GM18507 (cell line): ENCODE data around the gene HMGN1.
"Not testable (repeated sequence)": the region's sequence is repeated elsewhere in the genome, so short reads cannot be mapped to it uniquely, and the experiment has no call there.

ENCODE experiments used
- DNase-seq: peaks from one replicate; pipeline ENCODE4 v3.0.0; 2011; ENCODE audit warnings: low read depth; ENCODE audit not compliant: insufficient read length; ENCODE audit errors: extremely low spot score
- FAIRE-seq: peaks from 2 replicates; lab custom pipeline; 2011; peaks lifted over from hg19 to GRCh38; lab: Jason Lieb, UNC

The HMGN1 gene, protein sequence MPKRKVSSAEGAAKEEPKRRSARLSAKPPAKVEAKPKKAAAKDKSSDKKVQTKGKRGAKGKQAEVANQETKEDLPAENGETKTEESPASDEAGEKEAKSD

DNA sequence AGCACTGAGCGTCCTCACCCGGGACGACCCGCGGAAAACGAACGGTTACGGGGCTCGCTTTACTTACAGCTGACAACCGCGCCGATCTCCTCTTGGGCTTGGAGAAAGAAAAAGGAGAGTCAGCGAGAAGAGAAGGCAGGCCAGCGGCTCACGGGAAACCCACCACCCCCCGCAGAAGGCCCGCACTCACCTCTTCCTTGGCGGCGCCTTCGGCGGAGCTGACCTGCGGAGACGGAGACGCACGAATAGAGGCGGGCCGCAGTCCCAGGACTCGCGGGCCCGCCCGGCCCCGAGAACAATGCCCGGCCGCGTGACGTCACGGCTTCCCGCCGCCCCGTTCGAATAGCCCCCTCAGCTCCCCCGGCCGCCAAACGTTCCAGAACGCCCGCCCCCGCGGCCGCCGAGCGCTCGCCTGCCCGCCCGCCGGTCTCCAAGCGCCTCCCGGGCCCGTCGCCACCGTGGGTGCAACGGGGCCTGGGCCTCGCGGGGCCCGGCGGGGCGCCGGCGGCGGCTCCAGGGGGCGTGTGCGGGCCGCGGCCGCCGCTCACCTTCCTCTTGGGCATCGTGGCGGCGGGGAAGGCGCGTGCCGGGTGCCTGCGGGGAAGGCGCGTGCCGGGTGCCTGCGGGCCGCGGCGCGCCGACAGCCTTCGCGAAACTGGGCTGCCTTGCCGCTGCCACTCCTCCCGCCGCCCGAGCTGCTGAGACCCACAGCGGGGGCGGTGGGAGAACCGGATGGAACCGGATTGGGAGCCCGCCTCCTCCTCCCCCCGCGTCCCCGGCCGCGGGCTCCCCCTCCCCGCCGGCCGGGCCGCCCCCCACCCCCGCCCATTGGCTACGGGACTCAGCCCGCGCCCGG, at the start of gene HMGN1:
Gene HMGN1 (minus strand): TSS at position 734 of the 856 bp plus-strand sequence. CDS start 171 bp downstream, at position 563.
- FAIRE-seq (peak; percentile 44), DNase-seq (peak; percentile 37)

DNA sequence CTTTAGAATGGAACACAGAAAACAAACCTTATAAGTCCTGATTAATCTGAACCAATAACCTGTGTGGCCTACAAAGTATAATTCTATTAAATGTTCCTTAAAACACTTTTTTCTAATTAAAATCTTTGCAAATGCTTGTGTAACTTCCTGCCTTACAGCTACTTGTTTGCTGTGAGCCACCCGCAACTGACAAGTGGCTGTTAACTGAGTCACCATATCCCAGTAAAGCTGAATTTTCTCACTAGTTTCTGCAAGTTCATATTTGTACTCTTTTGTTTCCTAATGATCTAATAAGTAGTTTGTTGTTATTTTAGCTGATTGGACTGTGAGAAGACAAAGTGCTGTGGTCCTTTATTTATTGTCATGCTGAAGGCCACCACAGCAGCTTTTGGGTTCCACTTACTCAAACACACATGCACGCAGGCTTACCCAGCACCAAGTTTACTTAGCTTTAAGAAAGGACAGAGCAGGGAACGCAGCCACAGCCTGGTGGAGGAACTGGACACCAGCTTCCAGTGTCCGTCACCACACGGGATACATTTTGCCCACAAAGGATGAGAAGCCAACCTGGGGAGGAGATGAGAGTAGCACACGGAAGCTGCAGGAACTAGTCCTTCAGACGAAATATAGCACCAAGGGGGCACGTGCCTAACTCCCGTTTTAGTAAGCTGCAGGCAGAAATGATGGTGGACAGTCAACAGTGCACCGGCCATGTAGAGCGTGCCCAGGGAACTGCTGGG, 48.9 kb upstream of the HMGN1 start:
- DNase-seq (no peak), FAIRE-seq (no peak)

DNA sequence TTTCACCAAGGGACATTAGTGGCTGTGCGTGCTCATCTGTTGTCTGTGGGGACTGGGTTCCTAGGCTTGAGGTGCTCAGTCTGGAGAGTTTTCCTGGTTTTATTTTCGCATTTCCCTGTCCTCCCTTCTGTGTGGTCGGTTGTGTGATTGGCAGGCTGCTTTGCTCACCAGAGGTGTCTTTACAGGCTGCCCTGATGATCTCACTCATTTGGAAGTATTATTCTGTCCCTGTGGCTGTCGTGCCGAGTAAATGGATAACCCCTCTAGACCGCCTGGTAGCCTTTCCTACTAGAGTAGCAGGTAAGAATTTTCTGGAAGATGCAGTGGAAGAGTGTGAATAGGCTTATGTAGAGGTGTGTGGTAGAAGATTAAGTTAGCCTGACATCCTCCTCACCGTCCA, 44.1 kb upstream of the HMGN1 start:
- no peak for FAIRE-seq
- no peak for DNase-seq

DNA sequence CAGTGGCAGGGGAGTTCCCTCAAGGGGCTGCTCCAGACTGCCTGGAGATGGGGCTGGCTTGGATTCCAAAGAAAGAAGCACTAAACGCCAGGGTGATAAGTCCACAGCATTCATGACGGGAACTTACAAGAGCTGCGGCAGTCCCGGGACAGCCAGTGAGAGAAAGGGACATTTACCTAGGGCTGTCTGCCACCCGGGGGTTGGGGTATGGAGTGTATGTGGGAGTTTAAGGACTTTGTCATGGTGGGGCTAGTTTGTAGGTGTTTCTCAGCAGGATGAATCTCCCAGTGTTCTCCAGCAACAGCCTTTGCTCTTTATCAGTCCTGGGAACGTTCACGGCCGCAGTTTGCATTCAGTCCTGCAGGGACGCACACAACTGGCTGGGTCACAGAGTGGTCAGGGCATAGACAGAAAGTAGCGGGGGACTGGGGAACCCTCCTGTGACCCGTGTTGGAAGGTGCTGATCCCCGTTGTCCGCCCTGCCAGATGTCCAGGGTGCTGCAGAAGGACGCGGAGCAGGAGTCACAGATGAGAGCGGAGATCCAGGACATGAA, 41.4 kb upstream of the HMGN1 start:
- FAIRE-seq = no peak
- no peak for DNase-seq

DNA sequence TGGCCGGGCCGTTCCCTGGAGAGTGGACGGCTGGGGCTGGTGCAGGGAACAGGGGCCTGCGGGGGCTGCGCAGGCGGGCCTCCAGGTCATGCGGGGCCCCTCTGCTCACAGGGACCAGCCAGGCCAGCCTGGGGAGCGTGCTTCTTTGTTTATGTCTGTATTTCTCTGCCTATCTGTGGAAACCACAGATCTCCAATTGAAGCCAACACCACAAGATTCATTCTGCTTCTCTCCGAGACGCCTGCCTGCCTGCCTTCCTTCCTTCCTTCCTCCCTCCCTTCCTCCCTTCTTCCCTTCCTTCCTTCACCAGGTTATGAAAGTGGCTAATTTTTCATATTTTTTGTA, 39.9 kb upstream of the HMGN1 start:
- no peak for FAIRE-seq
- DNase-seq = no peak

DNA sequence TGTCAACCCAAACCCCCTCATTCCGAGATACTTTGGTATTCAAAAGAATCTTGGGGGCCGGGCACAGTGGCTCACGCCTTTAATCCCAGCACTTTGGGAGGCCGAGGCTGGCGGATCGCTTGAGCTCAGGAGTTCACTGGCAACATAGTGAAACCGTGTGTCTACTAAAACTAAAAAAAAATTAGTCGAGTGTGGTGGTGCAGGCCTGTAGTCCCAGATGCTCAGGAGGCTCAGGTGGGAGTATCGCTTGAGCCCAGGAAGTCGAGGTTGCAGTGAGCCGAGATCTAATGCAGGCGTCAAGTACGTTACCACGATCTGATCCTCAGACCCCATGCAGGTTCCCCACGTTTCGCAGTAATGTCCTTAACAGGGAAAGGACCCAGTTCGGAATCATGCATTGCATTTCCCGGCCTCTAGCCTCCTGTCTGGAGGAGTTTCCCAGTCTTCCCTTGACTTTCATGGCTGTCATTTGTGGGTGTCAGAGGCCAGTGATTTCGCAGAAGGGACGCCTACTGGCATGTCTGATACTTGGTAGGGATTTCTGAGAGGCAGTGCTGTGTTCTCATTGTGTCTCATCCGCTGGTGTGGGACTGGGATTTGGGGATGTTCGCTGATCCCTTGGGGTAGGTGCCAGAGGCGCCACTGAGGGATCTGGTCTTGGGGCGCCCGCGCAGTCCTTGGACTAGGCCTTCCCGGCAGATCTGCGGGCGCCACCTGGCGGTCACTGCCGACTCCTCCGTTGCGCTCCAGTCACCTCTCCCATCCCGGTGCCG, 39.3 kb upstream of the HMGN1 start:
- peak; percentile 65 for FAIRE-seq
- DNase-seq = peak; percentile 80

DNA sequence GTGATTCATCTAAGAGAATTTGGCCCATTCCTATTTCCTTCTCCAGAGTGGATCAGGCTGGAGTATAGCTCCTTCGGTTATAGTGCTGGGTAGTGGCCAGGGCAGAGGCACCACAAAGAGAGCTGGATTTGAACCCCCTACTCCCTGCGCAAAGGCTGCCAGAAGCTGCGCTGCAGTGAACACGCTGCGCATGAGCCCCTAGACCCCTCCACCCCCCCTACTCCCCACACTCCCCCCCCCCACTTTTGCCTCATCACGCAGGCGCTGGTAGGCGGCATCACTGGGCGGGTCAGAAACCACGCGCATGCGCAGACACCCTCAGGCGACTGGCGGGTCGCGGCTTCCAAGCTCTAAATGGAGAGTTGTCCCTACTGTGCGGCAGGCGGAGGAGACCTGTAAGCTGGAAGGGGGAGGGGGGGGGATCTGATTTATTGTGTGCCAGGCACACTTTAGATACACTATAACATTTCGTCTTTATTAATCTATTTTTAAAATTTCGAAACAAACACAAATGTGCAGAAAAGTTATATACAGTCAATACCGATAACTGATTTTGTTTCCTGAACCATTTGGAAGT, 38.7 kb upstream of the HMGN1 start:
- peak; percentile 94 for DNase-seq

DNA sequence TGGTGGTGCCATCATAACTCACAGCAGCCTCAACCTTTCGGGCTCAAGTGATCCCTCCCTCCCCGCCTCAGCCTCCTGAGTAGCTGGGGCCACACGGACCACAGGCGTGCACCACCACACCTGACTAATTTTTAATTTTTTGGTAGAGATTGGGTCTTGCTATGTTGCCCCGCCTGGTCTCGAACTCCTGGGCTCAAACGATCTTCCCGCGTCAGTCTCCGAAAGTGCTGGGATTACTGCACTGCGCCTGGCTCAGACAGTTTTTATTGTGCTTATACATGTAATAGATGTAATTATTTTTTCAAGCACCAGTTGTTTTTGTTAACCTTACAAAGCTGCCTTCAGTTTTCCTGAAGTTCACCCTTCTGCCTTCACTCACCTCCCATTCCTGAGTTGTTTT, 38.0 kb upstream of the HMGN1 start:
- FAIRE-seq = no peak
- DNase-seq = no peak

More for the DNA sequence above, 38.7 kb upstream of the HMGN1 start:
- peak; percentile 45 for FAIRE-seq

DNA sequence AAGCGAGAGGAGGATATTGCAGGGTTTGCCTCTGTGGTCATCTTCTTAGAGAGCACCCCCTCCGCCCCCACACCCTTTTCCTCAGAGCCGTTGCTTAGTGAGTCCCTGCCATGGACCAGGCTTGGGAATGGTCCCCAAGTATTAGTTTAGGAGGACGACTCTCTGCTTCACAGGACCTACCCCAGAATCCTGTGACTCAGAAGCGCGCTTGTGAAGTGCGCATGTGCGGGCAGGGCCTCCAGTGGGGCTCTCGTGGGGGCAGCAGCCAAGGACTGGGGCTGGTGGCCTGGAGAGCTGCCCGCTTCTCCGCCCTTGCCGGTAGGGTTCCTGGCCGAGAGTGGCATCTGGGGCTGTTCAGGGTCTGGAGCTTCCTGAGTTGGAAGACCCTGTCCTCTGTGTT, 37.3 kb upstream of the HMGN1 start:
- no peak for DNase-seq
- no peak for FAIRE-seq

DNA sequence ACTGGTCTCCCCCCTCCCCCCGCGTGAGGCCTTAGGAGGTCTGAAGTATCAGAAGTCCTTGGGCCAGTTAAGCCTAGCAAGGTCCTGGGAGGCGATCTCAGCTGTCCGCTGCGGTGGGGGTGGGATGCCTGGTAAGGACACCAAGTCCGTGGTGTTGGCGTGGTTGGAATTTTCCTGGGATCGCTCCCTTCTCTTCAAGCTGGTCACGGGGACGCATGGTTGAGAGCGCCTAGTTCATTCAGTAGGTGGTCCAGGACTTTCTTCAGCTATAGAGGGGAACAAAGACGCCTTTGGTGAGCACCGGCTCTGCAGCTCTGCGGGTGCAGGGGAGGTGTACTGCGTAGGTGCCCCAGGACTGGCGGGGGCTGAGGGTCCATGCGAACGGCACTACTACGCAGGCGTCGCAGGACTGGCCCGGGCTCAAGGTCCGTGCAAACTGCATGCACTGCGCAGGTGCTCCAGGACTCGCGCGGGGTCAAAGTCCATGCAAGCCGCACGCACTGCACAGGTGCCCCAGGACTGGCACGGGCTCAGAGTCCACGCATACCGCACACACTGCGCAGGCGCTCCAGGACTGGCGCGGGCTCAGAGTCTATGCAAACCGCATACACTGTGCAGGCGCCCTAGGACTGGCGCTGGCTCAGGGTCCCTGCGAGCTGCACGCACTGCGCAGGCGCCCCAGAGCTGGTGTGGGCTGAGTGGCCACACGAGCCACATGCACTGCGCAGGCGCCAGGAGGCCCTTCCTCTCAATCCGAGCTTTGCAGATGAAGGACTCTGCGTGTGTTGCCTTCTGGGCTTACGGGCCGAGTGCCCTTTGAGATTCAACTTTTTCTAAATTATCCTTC, 36.6 kb upstream of the HMGN1 start:
- no peak for DNase-seq
- FAIRE-seq = no peak

DNA sequence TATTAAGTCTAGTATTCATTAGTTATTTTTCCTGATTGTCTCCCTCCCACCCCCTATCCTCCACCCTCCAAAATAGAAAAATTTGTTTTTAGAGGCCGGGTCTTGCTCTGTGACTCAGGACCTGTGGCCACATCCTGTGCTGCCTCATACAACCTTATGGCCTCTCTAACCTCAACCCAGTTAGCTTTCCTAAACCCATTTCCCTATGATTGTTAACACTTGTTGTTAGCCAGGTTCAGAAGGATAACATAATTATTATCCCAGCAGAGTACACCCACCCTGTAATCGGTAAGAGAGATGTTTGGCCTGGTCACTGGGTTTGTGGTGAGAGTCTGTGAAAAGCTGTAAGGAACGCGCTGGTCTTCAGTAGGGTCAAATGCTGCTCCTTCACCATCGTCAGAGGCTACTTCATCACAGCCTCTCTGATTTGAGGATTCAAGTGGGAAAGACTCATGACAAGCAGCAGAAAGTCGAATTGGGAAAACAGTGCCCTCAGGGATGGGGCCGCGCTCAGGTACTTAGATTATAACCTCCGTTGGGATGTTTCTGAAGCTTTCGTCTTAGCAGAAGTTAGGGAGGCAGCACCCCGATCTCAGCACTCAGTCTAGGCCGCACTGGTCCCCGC, 35.9 kb upstream of the HMGN1 start:
- DNase-seq = no peak
- FAIRE-seq = no peak

DNA sequence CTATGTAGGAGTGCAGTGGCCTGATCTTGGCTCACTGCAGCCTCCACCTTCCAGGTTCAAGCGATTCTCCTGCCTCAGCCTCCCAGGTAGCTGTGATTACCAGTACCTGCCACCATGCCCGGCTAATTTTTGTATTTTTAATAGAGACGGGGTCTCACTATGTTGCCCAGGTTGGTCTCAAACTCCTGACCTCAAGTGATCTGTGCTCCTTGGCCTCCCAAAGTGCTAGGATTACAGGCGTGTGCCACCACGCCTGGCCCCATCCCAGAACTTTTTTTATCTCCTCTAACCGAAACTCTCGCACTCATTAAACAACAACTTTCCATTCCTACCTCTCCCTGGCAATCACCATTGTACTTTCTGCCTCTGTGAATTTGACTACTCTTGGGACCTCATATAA, 33.2 kb upstream of the HMGN1 start:
- DNase-seq, FAIRE-seq: not testable (repeated sequence)

DNA sequence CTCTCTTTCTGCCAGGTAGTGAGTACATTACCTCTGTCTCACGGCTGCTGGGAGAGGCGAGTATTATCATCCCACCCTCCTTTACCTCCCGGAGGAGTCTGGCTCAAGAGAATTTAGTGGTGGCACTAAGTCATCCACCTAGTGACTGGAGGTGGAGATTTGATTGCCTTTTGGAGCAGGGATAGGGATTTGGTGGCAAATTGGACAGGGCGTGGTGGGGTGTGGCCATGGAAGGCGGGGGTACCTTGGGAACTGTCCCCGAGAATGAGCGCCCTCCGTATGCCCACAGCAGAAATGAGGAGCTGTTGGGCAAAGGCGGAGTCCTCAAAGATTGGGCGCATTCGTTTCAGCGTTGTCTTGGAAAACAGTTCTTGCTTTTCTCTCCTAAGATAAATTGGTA, 32.1 kb upstream of the HMGN1 start:
- FAIRE-seq (no peak), DNase-seq (no peak)

DNA sequence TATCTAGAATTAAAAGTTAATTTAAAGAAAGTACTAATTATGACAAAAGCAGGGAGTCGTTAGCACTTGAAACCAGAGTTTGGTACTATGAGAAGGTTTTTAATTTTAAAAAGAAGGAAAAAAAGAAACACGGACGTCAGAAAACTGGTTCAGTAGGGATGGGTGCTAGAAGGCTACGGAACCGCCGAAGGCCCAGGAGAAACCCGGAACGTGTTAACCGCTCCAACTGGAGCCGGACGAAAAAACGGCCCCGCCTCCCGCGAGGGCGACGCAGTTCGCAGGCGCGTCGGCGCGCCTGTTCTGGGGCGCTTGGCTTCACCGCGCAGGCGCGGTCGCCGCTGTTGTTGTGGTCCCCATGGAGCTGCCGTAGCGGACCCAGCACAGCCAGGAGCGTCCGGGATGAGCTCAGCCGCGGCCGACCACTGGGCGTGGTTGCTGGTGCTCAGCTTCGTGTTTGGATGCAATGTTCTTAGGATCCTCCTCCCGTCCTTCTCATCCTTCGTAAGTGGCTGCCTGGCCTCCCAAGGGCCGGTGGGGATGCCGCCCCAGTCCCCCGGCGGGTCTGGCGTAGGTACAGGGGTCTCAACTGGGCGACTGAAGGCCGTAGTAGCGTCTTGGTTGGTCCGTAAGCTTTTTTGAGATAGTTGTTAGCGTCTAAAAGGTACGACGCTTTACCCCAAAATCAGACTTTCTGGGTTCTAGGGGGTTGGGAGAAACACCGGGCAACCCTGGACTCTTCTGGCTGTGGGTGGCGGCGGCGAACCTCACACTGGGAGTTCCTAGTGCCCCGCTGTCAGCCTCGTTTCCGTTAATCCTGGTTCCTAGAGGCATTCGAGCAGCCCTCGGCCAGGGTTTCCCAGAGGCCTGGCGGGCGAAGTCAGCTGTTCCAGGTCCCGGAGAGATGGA, 31.4 kb upstream of the HMGN1 start:
- FAIRE-seq = peak; percentile 90
- DNase-seq = peak; percentile 83

DNA sequence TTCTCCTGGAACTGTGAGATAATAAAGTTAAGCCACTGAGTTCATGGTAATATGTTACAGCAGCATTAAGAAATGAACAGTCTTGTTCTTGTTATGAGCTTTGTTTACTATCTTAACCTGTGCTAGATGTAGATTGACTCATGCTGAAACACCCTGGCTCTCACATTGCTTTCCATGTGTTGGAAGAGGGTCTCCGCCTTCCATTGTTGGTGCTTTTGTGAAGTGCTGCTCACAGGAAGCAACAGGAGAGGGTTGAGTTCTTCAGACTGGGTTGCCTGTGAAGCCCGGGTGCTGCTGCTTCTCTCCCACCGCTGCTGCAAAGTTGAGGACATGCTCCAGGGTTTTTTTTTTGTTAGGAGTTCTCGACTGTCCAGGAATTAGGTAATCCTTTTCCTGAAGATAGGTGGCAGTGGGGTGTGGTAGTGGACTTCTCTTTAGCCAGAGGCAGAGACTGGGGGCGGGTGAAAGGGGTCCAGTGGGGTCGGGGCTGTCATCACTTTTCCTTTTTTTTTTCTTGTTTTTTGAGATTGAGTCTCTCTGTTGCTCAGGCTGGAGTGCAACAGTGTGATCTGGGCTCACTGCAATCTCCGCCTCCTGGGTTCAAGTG, 28.7 kb upstream of the HMGN1 start:
- DNase-seq (no peak), FAIRE-seq (no peak)

DNA sequence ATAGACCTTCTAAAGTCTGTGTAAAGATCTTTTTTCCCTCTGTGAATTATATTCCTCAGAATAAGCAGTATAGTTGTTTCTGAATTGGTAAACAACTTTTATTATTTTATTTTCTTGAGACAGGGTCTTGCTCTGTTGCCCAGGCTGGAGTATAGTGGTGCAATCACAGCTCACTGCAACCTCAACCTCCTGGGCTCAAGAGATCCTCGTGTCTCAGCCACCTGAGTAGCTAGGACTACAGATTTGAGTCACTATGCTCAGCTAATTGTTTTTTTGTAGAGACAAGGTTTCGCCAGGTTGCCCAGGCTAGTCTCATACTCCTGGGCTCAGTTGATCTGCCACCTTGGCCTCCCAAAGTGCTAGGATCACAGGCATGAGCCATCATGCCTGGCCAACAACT, 26.6 kb upstream of the HMGN1 start:
- FAIRE-seq = no peak

DNA sequence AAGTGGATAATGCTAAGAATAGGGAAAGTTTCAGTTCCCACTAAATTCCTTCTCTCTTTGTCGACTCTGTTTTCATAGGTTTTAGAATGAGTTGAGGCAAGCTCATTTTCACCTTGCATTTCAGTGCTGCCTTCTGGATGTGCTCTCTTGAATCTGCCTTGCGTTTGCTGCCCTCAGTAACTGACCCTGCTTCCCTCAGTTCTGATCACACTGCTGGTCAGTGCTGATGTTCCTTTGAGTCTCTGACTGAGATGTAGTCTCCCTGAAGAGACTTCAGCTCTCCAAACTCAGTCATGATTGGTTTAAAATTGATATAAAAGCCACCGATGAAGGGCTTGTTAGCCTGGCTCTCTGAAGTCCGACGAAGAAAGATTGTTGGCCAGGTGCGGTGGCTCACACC, 25.2 kb upstream of the HMGN1 start:
- no peak for DNase-seq
- no peak for FAIRE-seq

More for the DNA sequence above, 26.6 kb upstream of the HMGN1 start:
- no peak for DNase-seq
